GM12878 (cell line): ENCODE measurements around the gene DEXI. TPM values are rescaled to one million over a fixed set of nuclear protein-coding genes. Genes with fewer than 3 reads are reported as not detected.

Experiments used
- ATF2 ChIP-seq: IDR thresholded peaks from 2 replicates; pipeline ENCODE4 v1.6.1; 2012; ENCODE audit warnings: low read length, inconsistent platforms
- BCL11A ChIP-seq: IDR thresholded peaks from 2 replicates; pipeline ENCODE4 v1.6.1; 2011; ENCODE audit warnings: low read depth, low read length
- BHLHE40 ChIP-seq, 2 experiments: fragments of 450-650 bp in 1 of 2; IDR thresholded peaks; 2 replicates each; pipeline ENCODE4 v1.6.1; 2011 to 2017; ENCODE audit warnings: low read depth in 2 of 2, borderline replicate concordance in 1 of 2, improper control_type of control experiment in 1 of 2, low read length in 1 of 2, mild to moderate bottlenecking in 1 of 2
- CREM ChIP-seq: IDR thresholded peaks from 2 replicates; pipeline ENCODE4 v1.6.1; 2014; ENCODE audit warnings: antibody characterized with exemption, low read depth
- ETV6 ChIP-seq, 2 experiments: fragments of 450-650 bp in 1 of 2; IDR thresholded peaks in 1 of 2; conservative IDR thresholded peaks in 1 of 2; 2 replicates each; pipeline ENCODE4 v1.6.1; 2014; ENCODE audit warnings: antibody characterized with exemption in 1 of 2, borderline replicate concordance in 1 of 2, low read depth in 1 of 2, mild to moderate bottlenecking in 1 of 2, moderate library complexity in 1 of 2
- EZH2 ChIP-seq: IDR thresholded peaks from 2 replicates; pipeline ENCODE4 v1.6.1; 2012; ENCODE audit warnings: low read depth, mild to moderate bottlenecking, control low read depth, inconsistent platforms, low read length, borderline replicate concordance; ENCODE audit not compliant: control insufficient read depth
- HCFC1 ChIP-seq: fragments of 150-350 bp; IDR thresholded peaks from 2 replicates; pipeline ENCODE4 v1.6.1; 2014; ENCODE audit warnings: low read length
- HDAC6 ChIP-seq: fragments of 200-600 bp; sonication (generic); IDR thresholded peaks from one replicate; pipeline ENCODE4 v1.8.0; 2017; ENCODE audit warnings: antibody characterized with exemption; ENCODE audit not compliant: unreplicated experiment
- IRF3 ChIP-seq: fragments of 450-650 bp; IDR thresholded peaks from 2 replicates; pipeline ENCODE4 v1.6.1; 2014; ENCODE audit warnings: mild to moderate bottlenecking
- IRF4 ChIP-seq: IDR thresholded peaks from 2 replicates; pipeline ENCODE4 v1.6.1; 2011; ENCODE audit warnings: low read depth, low read length
- MEF2A ChIP-seq: IDR thresholded peaks from 2 replicates; pipeline ENCODE4 v1.6.1; 2011; ENCODE audit warnings: low read depth, mild to moderate bottlenecking, low read length, moderate library complexity; ENCODE audit not compliant: insufficient read depth
- MTA2 ChIP-seq: fragments of 450-650 bp; IDR thresholded peaks from 2 replicates; pipeline ENCODE4 v1.6.1; 2016; ENCODE audit warnings: low read depth, mild to moderate bottlenecking, moderate library complexity
- NKRF ChIP-seq: fragments of 450-650 bp; conservative IDR thresholded peaks from 2 replicates; pipeline ENCODE4 v1.6.1; 2017; ENCODE audit warnings: mild to moderate bottlenecking, moderate library complexity
- POU2F2 ChIP-seq: IDR thresholded peaks from 3 replicates; pipeline ENCODE4 v1.6.1; 2011; ENCODE audit warnings: low read depth, mild to moderate bottlenecking, low read length, borderline replicate concordance
- RAD21 ChIP-seq: IDR thresholded peaks from 2 replicates; pipeline ENCODE4 v1.6.1; 2011; ENCODE audit warnings: mild to moderate bottlenecking, low read depth, low read length, moderate library complexity; ENCODE audit not compliant: insufficient read depth
- SIN3A ChIP-seq: IDR thresholded peaks from 2 replicates; pipeline ENCODE4 v1.6.1; 2012; ENCODE audit warnings: low read depth, low read length, improper control_type of control experiment
- SIX5 ChIP-seq: IDR thresholded peaks from 2 replicates; pipeline ENCODE4 v1.6.1; 2011; ENCODE audit warnings: mild to moderate bottlenecking, low read depth, low read length, moderate library complexity; ENCODE audit not compliant: severe bottlenecking
- STAT3 ChIP-seq: IDR thresholded peaks from 2 replicates; pipeline ENCODE4 v1.6.1; 2011; ENCODE audit warnings: low read depth, low read length, improper control_type of control experiment
- YY1 ChIP-seq: IDR thresholded peaks from 2 replicates; pipeline ENCODE4 v1.6.1; 2011; ENCODE audit warnings: low read depth, mild to moderate bottlenecking, low read length
- ZBTB33 ChIP-seq: fragments of 450-650 bp; IDR thresholded peaks from 2 replicates; pipeline ENCODE4 v1.6.1; 2017; ENCODE audit warnings: mild to moderate bottlenecking
- ZNF217 ChIP-seq: fragments of 450-650 bp; IDR thresholded peaks from 2 replicates; pipeline ENCODE4 v1.6.1; 2017; ENCODE audit warnings: antibody characterized with exemption, mild to moderate bottlenecking
- ZNF622 ChIP-seq: fragments of 450-650 bp; IDR thresholded peaks from 2 replicates; pipeline ENCODE4 v1.6.1; 2017; ENCODE audit warnings: mild to moderate bottlenecking, inconsistent platforms
- ZSCAN29 ChIP-seq: fragments of 450-650 bp; IDR thresholded peaks from 2 replicates; pipeline ENCODE4 v1.6.1; 2017; ENCODE audit warnings: mild to moderate bottlenecking, moderate library complexity
- ZZZ3 ChIP-seq: IDR thresholded peaks from 2 replicates; pipeline ENCODE4 v1.6.1; 2011; ENCODE audit warnings: low read depth; ENCODE audit not compliant: control insufficient read depth, insufficient read length
- polyA plus RNA-seq, 11 experiments: library from polyadenylated mRNA; depleted of rRNA in 4 of 11; unstranded in 6 of 11; stranded (reverse) in 5 of 11; fragments of >200 nt; fragmentation: Nextera tagmentation in 4 of 11; fragmentation: Illumina TruSeq in 1 of 11; extraction: Ambion mirVana in 4 of 11; extraction: Trizol in 1 of 11; gene quantifications; 1 replicate in 1 of 11; 2 replicates in 10 of 11; pipeline versions ENCODE4 v1.2.1 to v1.2.3, GENCODE V29; 2011 to 2016; ENCODE audit warnings: inconsistent platforms in 2 of 11, missing spikeins in 2 of 11, low read depth in 1 of 11
- total RNA-seq, 4 experiments: library from RNA; depleted of rRNA in 3 of 4; stranded (reverse); fragments of >200 nt in 3 of 4; fragmentation: Illumina TruSeq in 1 of 4; extraction: Trizol in 1 of 4; gene quantifications; 2 replicates each; pipeline versions ENCODE4 v1.2.1 to v1.2.3, GENCODE V29; 2013 to 2021

Gene DEXI
- total and polyA plus RNA-seq, 10 of the 15 experiments (the other 5 are each of a cell fraction or from before 2014, with no cell fraction given) = 1.4 to 26.3 (median 18.4) TPM

GRCh38 chr16:10880594-10881452, 61.4 kb downstream of the DEXI start (continued):
- TF ChIP-seq SIX5 (no peak), RAD21 (no peak), EZH2 (no peak), YY1 (no peak), SIN3A (no peak), STAT3 (no peak), BHLHE40 (IDR thresholded peaks at IDR 0.05; ENCODE audit: borderline replicate concordance in 1 of 2, low read depth in 2 of 2, low read length in 1 of 2) (peak; percentile 34 to 40; a peak in 2 of 4 replicates), MEF2A (0 out of 2 replicates have a peak, but pooled peaks have one; percentile 17), ETV6 (conservative IDR thresholded peaks at IDR 0.05 in 1 of 2, IDR thresholded peaks at IDR 0.05 in 1 of 2; ENCODE audit: borderline replicate concordance in 1 of 2, low read depth in 1 of 2) (peak in 1 of 2 experiments; percentile 41; a peak in 1 of 4 replicates), ZSCAN29 (no peak), ATF2 (no peak), ZZZ3 (no peak), HDAC6 (no peak), IRF4 (0 out of 2 replicates have a peak, but pooled peaks have one; percentile 30), CREM (no peak; the same call in 1 of the 2 replicates), ZBTB33 (no peak), BCL11A (peak; percentile 2; the same call in 1 of the 2 replicates), NKRF (no peak), HCFC1 (no peak), POU2F2 (0 out of 3 replicates have a peak, but pooled peaks have one; percentile 11), ZNF217 (peak; percentile 72), ZNF622 (no peak), MTA2 (no peak), IRF3 (no peak)
